ENCODE data around the gene NT5C.

GRCh38 chr17:75173526-75173925 lies 42.0 kb upstream of the NT5C start:
- no peak for TF ChIP-seq CTCF (IDR thresholded peaks at IDR 0.05; ENCODE audit: low read length)
- no peak for TF ChIP-seq EZH2phosphoT487 (IDR thresholded peaks at IDR 0.05; ENCODE audit: low read length)
- TF ChIP-seq EZH2 (optimal IDR thresholded peaks at IDR 0.05; ENCODE audit: low read depth, low read length): no peak

Data from MM.1S (cell line).